ENCODE results near the gene PRICKLE3. TPM values are rescaled to one million over a fixed set of nuclear protein-coding genes. Genes with fewer than 3 reads are reported as not detected.

PRICKLE3 gene
- total RNA-seq, 4 donors from 2014 or later: 18.2 to 32.4 (median 24.4) TPM

GRCh38 chrX:49225858-49226257 is 39.7 kb upstream of the PRICKLE3 start:
- Histone ChIP-seq H3K36me3 (no peaks in the 10 kb centered on the region), H3K27ac (no peak overlapping the region), H3K4me1 (peaks cover 0 to 9% (median 0%) of the 10 kb centered on the region in 4 donors), H3K27me3 (peaks cover 0 to 8% of the 10 kb centered on the region in 2 donors), H3K9me3 (no peaks in the 10 kb centered on the region), H3K4me3 (no peak overlapping the region)
- TF ChIP-seq CTCF (IDR thresholded peaks at IDR 0.05) (no peak), POLR2A (IDR thresholded peaks at IDR 0.05) (no peak), EP300 (IDR thresholded peaks at IDR 0.05) (no peak)
- no peak for DNase-seq (ENCODE audit: low spot score in 2 of 2)
- 66 to 70% methylated on average over 4 to 14 of the region's 14 CpGs for WGBS, 2 donors

GRCh38 chrX:49221868-49222267 is 35.7 kb upstream of the PRICKLE3 start:
- WGBS, 2 donors: 78 to 88% methylated on average over 2 of the region's 2 CpGs
- no peak overlapping the region for H3K4me3 ChIP-seq
- no peak for DNase-seq (ENCODE audit: low spot score in 2 of 2)
- H3K9me3 ChIP-seq: no peaks in the 10 kb centered on the region
- no peak for TF ChIP-seq CTCF (IDR thresholded peaks at IDR 0.05)
- TF ChIP-seq POLR2A (IDR thresholded peaks at IDR 0.05): no peak
- TF ChIP-seq EP300 (IDR thresholded peaks at IDR 0.05): no peak
- no peak overlapping the region for H3K27ac ChIP-seq
- H3K4me1 ChIP-seq: no peaks in the 10 kb centered on the region
- no peaks in the 10 kb centered on the region for H3K36me3 ChIP-seq
- peaks cover 0 to 8% of the 10 kb centered on the region in 2 donors for H3K27me3 ChIP-seq

DNA sequence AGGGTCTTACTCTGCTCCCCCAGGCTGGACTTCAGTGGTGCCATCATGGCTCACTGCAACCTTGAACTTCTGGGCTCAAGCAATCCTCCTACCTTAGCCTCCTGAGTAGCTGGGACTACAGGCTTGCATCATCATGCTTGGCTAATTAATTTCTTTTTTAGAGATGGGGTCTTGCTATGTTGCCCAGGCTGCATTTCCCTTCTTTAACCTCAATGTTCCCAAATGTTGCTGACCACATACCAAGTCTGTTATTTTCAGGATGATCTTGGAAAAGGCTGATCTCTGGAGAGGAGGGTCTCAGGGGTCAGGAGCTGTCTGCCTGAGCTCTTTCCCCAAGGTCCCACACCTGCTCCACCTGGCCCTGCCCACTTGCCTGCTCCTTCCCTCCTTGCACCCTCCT is 33.9 kb upstream of the PRICKLE3 start:
- no peak for DNase-seq (ENCODE audit: low spot score in 2 of 2)
- H3K27me3 ChIP-seq: no peaks in the 10 kb centered on the region
- H3K4me1 ChIP-seq: no peaks in the 10 kb centered on the region
- H3K9me3 ChIP-seq: no peaks in the 10 kb centered on the region
- TF ChIP-seq EP300 (IDR thresholded peaks at IDR 0.05): no peak
- no peak for TF ChIP-seq CTCF (IDR thresholded peaks at IDR 0.05)
- TF ChIP-seq POLR2A (IDR thresholded peaks at IDR 0.05): no peak
- H3K36me3 ChIP-seq: no peaks in the 10 kb centered on the region
- H3K4me3 ChIP-seq: no peak overlapping the region
- no peak overlapping the region for H3K27ac ChIP-seq

DNA sequence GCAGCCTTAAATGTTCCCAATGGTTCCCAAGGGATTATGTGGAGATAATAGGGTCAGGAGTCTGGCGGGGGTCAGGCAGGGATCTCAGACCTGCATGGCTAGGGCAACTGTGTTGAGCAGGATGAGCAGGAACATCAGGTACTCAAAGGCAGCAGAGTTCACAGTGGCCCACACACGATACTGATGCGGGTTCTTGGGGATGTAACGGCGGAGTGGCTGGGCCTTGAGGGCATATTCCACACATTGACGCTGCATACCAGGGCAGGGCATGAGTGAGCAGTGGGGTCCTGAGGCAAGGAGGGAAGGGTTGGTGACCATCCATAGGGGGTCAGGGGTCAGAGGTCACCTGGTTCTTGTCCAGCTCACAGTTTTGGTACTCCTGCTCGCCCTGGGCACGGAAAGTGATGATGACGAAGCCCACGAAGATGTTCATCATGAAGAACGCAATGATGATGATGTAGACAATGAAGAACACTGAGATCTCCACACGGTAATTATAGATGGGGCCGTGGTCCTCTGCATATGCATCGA is 28.9 kb upstream of the PRICKLE3 start:
- 80 to 81% methylated on average over 13 to 14 of the region's 14 CpGs for WGBS, 2 donors
- H3K4me3 ChIP-seq: no peak overlapping the region
- no peaks in the 10 kb centered on the region for H3K9me3 ChIP-seq
- peaks cover 0 to under 1% of the 10 kb centered on the region in 2 donors for H3K27me3 ChIP-seq
- H3K27ac ChIP-seq: no peak overlapping the region
- H3K4me1 ChIP-seq: no peaks in the 10 kb centered on the region
- TF ChIP-seq EP300 (IDR thresholded peaks at IDR 0.05) (no peak), CTCF (IDR thresholded peaks at IDR 0.05) (no peak), POLR2A (IDR thresholded peaks at IDR 0.05) (no peak)
- no peak for DNase-seq (ENCODE audit: low spot score in 2 of 2)
- no peaks in the 10 kb centered on the region for H3K36me3 ChIP-seq

- no peaks in the 10 kb centered on the region for H3K9me3 ChIP-seq
- WGBS, 2 donors: 76 to 89% methylated on average over 2 of the region's 2 CpGs
- H3K4me1 ChIP-seq: no peaks in the 10 kb centered on the region
- no peak for TF ChIP-seq CTCF (IDR thresholded peaks at IDR 0.05)
- TF ChIP-seq POLR2A (IDR thresholded peaks at IDR 0.05): no peak
- no peak for TF ChIP-seq EP300 (IDR thresholded peaks at IDR 0.05)
- DNase-seq (ENCODE audit: low spot score in 2 of 2): no peak
- H3K4me3 ChIP-seq: no peak overlapping the region
- H3K27ac ChIP-seq: no peak overlapping the region
- no peaks in the 10 kb centered on the region for H3K36me3 ChIP-seq
- H3K27me3 ChIP-seq: peaks cover 0 to 7% of the 10 kb centered on the region in 2 donors
Observed at GRCh38 chrX:49214416-49214815, 28.2 kb upstream of the PRICKLE3 start.
